ENCODE results near the gene GORASP2. TPM values are rescaled to one million over a fixed set of nuclear protein-coding genes. Genes with fewer than 3 reads are reported as not detected.
A peak's percentile ranks its signal among the peaks of the same experiment; 100 is the strongest.

The GORASP2 gene
- total RNA-seq, 2 donors from 2014 or later, result 80.5 to 89.4 TPM

GRCh38 chr2:171004833-171005232 is 75.8 kb downstream of the GORASP2 start:
- ATAC-seq (no peak), DNase-seq (no peak)
- Mint-ChIP-seq H3K4me1 (peaks cover 5% of the 10 kb centered on the region), H3K36me3 (ENCODE audit: low read depth) (peaks cover 11% of the 10 kb centered on the region), H3K4me3 (no peak overlapping the region), H3K27ac (no peak overlapping the region), H3K27me3 (no peaks in the 10 kb centered on the region)
- no peaks in the 10 kb centered on the region for H3K9me3 ChIP-seq (ENCODE audit: control insufficient read depth, low read length, poor library complexity, severe bottlenecking)

GRCh38 chr2:171008550-171009205 is 79.6 kb downstream of the GORASP2 start:
- ATAC-seq (no peak), DNase-seq (no peak)
- Mint-ChIP-seq H3K4me1 (peaks cover 12% of the 10 kb centered on the region), H3K36me3 (ENCODE audit: low read depth) (peaks cover 23% of the 10 kb centered on the region), H3K27me3 (no peaks in the 10 kb centered on the region), H3K27ac (no peak overlapping the region), H3K4me3 (no peak overlapping the region)
- H3K9me3 ChIP-seq (ENCODE audit: control insufficient read depth, low read length, poor library complexity, severe bottlenecking), result no peaks in the 10 kb centered on the region

GRCh38 chr2:171009386-171009785 is 80.3 kb downstream of the GORASP2 start:
- H3K4me1 Mint-ChIP-seq, result peaks cover 12% of the 10 kb centered on the region
- H3K36me3 Mint-ChIP-seq (ENCODE audit: low read depth), result peaks cover 26% of the 10 kb centered on the region
- H3K4me3 Mint-ChIP-seq, result no peak overlapping the region
- ATAC-seq (no peak), DNase-seq (no peak)
- no peaks in the 10 kb centered on the region for H3K27me3 Mint-ChIP-seq
- H3K27ac Mint-ChIP-seq, result peak overlapping the region; percentile 34
- no peaks in the 10 kb centered on the region for H3K9me3 ChIP-seq (ENCODE audit: control insufficient read depth, low read length, poor library complexity, severe bottlenecking)

- Mint-ChIP-seq H3K36me3 (ENCODE audit: low read depth) (peaks cover 21% of the 10 kb centered on the region), H3K4me1 (peaks cover 14% of the 10 kb centered on the region), H3K4me3 (no peak overlapping the region), H3K27me3 (no peaks in the 10 kb centered on the region), H3K27ac (peak overlapping the region; percentile 32)
- ATAC-seq (no peak), DNase-seq (no peak)
- no peaks in the 10 kb centered on the region for H3K9me3 ChIP-seq (ENCODE audit: control insufficient read depth, low read length, poor library complexity, severe bottlenecking)
These were observed 84.8 kb downstream of the GORASP2 start for GRCh38 chr2:171013851-171014250.

- no peak overlapping the region for H3K27ac Mint-ChIP-seq
- peaks cover 8% of the 10 kb centered on the region for H3K4me1 Mint-ChIP-seq
- H3K4me3 Mint-ChIP-seq, result no peak overlapping the region
- no peaks in the 10 kb centered on the region for H3K9me3 ChIP-seq (ENCODE audit: control insufficient read depth, low read length, poor library complexity, severe bottlenecking)
- H3K36me3 Mint-ChIP-seq (ENCODE audit: low read depth), result peaks cover 9% of the 10 kb centered on the region
- no peak for ATAC-seq
- H3K27me3 Mint-ChIP-seq, result no peaks in the 10 kb centered on the region
- no peak for DNase-seq
These were observed 87.1 kb downstream of the GORASP2 start for GRCh38 chr2:171016125-171016524.

Other genes starting within 250 kb of the GORASP2 start
- gene SP5, start 213.9 kb upstream of the GORASP2 start, total RNA-seq, result not detected
- not detected for gene ERICH2, start 158.9 kb upstream of the GORASP2 start, total RNA-seq
- not detected for gene GAD1, start 112.4 kb upstream of the GORASP2 start, total RNA-seq
- 100 to 1,000 TPM; 147 to 193 TPM for gene TLK1, start 231.6 kb downstream of the GORASP2 start, total RNA-seq